GM12878 (cell line): ENCODE data around the gene TOB1.
A peak's percentile ranks its signal among the peaks of the same experiment; 100 is the strongest.

Experiments used
- CBX3 ChIP-seq: fragments of 200-600 bp; sonication (generic); IDR thresholded peaks from 2 replicates; pipeline ENCODE4 v1.6.1; 2016; ENCODE audit warnings: low read depth, borderline replicate concordance
- FOXM1 ChIP-seq: IDR thresholded peaks from 2 replicates; pipeline ENCODE4 v1.6.1; 2012; ENCODE audit warnings: low read depth, mild to moderate bottlenecking, inconsistent platforms, low read length, moderate library complexity
- JUND ChIP-seq: IDR thresholded peaks from 2 replicates; pipeline ENCODE4 v1.6.1; 2012; ENCODE audit warnings: low read depth, mild to moderate bottlenecking, low read length, improper control_type of control experiment, moderate library complexity
- POLR2A ChIP-seq: IDR thresholded peaks from 2 replicates; pipeline ENCODE4 v1.6.1; 2011; ENCODE audit warnings: low read depth, mild to moderate bottlenecking, low read length
- POLR2AphosphoS5 ChIP-seq: IDR thresholded peaks from 2 replicates; pipeline ENCODE4 v1.6.1; 2011; ENCODE audit warnings: mild to moderate bottlenecking, low read length, inconsistent platforms
- SPI1 ChIP-seq: IDR thresholded peaks from 2 replicates; pipeline ENCODE4 v1.6.1; 2011; ENCODE audit warnings: low read depth, mild to moderate bottlenecking, low read length, moderate library complexity, borderline replicate concordance; ENCODE audit not compliant: insufficient read depth
- TCF12 ChIP-seq: IDR thresholded peaks from 2 replicates; pipeline ENCODE4 v1.6.1; 2011; ENCODE audit warnings: low read depth, mild to moderate bottlenecking, low read length
- ZNF24 ChIP-seq: fragments of 450-650 bp; IDR thresholded peaks from 2 replicates; pipeline ENCODE4 v1.6.1; 2017; ENCODE audit warnings: antibody characterized with exemption, mild to moderate bottlenecking

DNA sequence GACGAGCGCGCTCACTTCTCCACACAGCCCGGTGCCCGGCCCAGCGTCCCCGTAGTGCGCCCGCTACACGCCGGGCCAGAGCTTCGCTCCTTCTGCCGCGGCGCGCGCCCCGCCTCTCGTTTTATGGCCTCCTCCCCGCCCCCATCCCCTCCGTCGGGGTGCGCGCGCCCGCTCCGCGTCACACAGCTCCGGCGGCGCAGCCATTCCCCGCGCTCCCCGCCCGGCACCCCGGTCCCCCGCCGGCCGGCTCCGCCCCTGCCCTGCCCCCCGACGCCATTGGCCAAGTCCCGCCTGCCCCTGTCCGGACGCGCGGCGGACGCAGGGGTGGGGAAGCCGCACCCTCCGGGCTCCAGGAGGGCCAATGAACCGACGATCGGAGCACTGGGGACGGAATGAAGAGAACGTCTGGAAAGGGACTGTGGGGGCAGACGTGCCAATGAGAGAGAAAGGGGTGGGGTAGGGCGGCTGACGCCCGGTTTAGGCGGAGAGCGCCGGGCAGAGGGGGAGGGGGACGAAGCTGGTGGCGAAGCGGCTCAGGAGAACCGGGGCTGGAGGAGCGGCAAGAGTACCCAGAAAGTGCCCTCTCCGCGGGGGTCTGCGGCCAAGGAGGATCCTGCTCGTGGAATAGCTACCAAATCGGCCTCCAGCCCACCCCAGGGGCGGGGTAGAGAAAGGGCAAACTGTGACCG, at the start of gene TOB1:
- TF ChIP-seq SPI1 (no peak), FOXM1 (no peak), POLR2AphosphoS5 (peak; percentile 99), CBX3 (no peak), TCF12 (peak; percentile 87; the same call in 1 of the 2 replicates), JUND (no peak), ZNF24 (peak; percentile 5; the same call in 1 of the 2 replicates), POLR2A (peak; percentile 99)
